ENCODE results near the gene CSAD.
A peak's percentile ranks its signal among the peaks of the same experiment; 100 is the strongest.

CSAD gene

GRCh38 chr12:53128780-53129569 is 51.8 kb downstream of the CSAD start:
- no peak for TF ChIP-seq TSHZ2 (CRISPR knock-in tag; IDR thresholded peaks at IDR 0.05)
- no peak for TF ChIP-seq OSR1 (CRISPR knock-in tag; IDR thresholded peaks at IDR 0.05)
- ATAC-seq, result no peak

GRCh38 chr12:53127169-53127568 is 53.6 kb downstream of the CSAD start:
- ATAC-seq, result no peak
- TF ChIP-seq RARB (CRISPR knock-in tag; IDR thresholded peaks at IDR 0.05) (no peak), OSR1 (CRISPR knock-in tag; IDR thresholded peaks at IDR 0.05) (no peak)

GRCh38 chr12:53124352-53124723 is 56.4 kb downstream of the CSAD start:
- TF ChIP-seq ZNF8 (CRISPR knock-in tag; IDR thresholded peaks at IDR 0.05) (no peak), TOX (CRISPR knock-in tag; IDR thresholded peaks at IDR 0.05; ENCODE audit: borderline replicate concordance) (no peak), ZNF565 (CRISPR knock-in tag; conservative IDR thresholded peaks at IDR 0.05; ENCODE audit: low read depth) (no peak), ZNF70 (CRISPR knock-in tag; IDR thresholded peaks at IDR 0.05) (no peak), BACH2 (CRISPR knock-in tag; IDR thresholded peaks at IDR 0.05; ENCODE audit: borderline replicate concordance) (no peak), CSDC2 (CRISPR knock-in tag; IDR thresholded peaks at IDR 0.05) (no peak), ZFP30 (CRISPR knock-in tag; IDR thresholded peaks at IDR 0.05) (no peak), PPARA (CRISPR knock-in tag; IDR thresholded peaks at IDR 0.05; ENCODE audit: borderline replicate concordance) (no peak), RARB (CRISPR knock-in tag; IDR thresholded peaks at IDR 0.05) (no peak), POU6F1 (CRISPR knock-in tag; IDR thresholded peaks at IDR 0.05; ENCODE audit: borderline replicate concordance, low read depth) (no peak), PATZ1 (CRISPR knock-in tag; IDR thresholded peaks at IDR 0.05; ENCODE audit: borderline replicate concordance) (no peak)
- ATAC-seq, result no peak

- ATAC-seq, result 0 out of 3 replicates have a peak, but pooled peaks have one; percentile 33
Observed at GRCh38 chr12:53123578-53124351, 57.0 kb downstream of the CSAD start.

More at GRCh38 chr12:53123578-53124351, 57.0 kb downstream of the CSAD start:
- TF ChIP-seq ZC3H10 (CRISPR knock-in tag; IDR thresholded peaks at IDR 0.05), result no peak
- no peak for TF ChIP-seq TSHZ2 (CRISPR knock-in tag; IDR thresholded peaks at IDR 0.05)
- no peak for TF ChIP-seq CREB5 (CRISPR knock-in tag; IDR thresholded peaks at IDR 0.05; ENCODE audit: low read depth)
- no peak for TF ChIP-seq CSRNP3 (CRISPR knock-in tag; IDR thresholded peaks at IDR 0.05)
- no peak for TF ChIP-seq PATZ1 (CRISPR knock-in tag; IDR thresholded peaks at IDR 0.05; ENCODE audit: borderline replicate concordance)
- no peak for TF ChIP-seq TOX (CRISPR knock-in tag; IDR thresholded peaks at IDR 0.05; ENCODE audit: borderline replicate concordance)
- TF ChIP-seq ESRRG (CRISPR knock-in tag; IDR thresholded peaks at IDR 0.05), result no peak
- TF ChIP-seq CSDC2 (CRISPR knock-in tag; IDR thresholded peaks at IDR 0.05), result no peak
- TF ChIP-seq BACH2 (CRISPR knock-in tag; IDR thresholded peaks at IDR 0.05; ENCODE audit: borderline replicate concordance), result no peak

Measured in SK-N-SH treated with all-trans-retinoic acid at 6 μM for 48 hours (cell line).